ENCODE results near the gene PRKCH.

DNA sequence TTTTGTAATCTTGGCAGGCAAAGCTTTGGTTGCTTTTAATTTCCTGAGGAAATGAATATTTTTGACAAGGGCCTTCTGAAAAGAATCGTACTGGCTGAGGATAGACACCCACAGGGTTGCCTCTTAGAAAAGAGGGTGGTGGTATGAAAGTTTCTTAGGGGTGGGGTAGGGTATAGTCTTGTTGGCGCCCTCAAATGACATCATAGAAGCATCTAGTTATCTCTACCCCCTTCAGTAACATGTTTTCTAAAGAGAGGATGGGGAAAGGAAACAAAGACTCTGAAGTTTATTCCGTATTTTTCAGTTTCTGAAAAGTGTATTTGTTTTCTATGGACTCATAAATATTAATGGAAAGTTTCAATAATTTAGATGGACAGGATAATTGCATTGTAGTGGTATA lies 13.7 kb downstream of the PRKCH start:
- no peak for TF ChIP-seq EZH2 (IDR thresholded peaks at IDR 0.05; ENCODE audit: borderline replicate concordance, low read depth, low read length, severe bottlenecking)
- TF ChIP-seq, protein P1, sequence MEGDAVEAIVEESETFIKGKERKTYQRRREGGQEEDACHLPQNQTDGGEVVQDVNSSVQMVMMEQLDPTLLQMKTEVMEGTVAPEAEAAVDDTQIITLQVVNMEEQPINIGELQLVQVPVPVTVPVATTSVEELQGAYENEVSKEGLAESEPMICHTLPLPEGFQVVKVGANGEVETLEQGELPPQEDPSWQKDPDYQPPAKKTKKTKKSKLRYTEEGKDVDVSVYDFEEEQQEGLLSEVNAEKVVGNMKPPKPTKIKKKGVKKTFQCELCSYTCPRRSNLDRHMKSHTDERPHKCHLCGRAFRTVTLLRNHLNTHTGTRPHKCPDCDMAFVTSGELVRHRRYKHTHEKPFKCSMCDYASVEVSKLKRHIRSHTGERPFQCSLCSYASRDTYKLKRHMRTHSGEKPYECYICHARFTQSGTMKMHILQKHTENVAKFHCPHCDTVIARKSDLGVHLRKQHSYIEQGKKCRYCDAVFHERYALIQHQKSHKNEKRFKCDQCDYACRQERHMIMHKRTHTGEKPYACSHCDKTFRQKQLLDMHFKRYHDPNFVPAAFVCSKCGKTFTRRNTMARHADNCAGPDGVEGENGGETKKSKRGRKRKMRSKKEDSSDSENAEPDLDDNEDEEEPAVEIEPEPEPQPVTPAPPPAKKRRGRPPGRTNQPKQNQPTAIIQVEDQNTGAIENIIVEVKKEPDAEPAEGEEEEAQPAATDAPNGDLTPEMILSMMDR (IDR thresholded peaks at IDR 0.05; ENCODE audit: borderline replicate concordance, extremely low read depth, low read length, poor library complexity, severe bottlenecking): no peak
